HEK293 (cell line): ENCODE measurements around the gene ACHE.
A peak's percentile ranks its signal among the peaks of the same experiment; 100 is the strongest.

Source experiments
- CTCF ChIA-PET: fragments of 350-600 bp; formaldehyde crosslinking; extraction: SDS; loops from one replicate; lab custom pipeline; 2021; ENCODE audit warnings: antibody characterized with exemption; lab: Yijun Ruan, JAX
- POLR2A ChIA-PET: fragments of 300-600 bp; formaldehyde crosslinking; extraction: SDS; loops from one replicate; lab custom pipeline; 2020; ENCODE audit warnings: antibody characterized with exemption, inconsistent platforms; lab: Yijun Ruan, JAX
- H3K27ac ChIP-seq: fragments of 200-500 bp; sonication (Bioruptor generic); 2 replicates; pipeline ENCODE4 v1.5.1; 2014; ENCODE audit warnings: low read depth, low read length, control low read depth, inconsistent platforms; ENCODE audit errors: extremely low read depth
- H3K36me3 ChIP-seq, 2 experiments: fragments of 200-500 bp in 1 of 2; sonication (Bioruptor generic) in 1 of 2; 1 replicate in 1 of 2; 2 replicates in 1 of 2; pipeline ENCODE4 v1.5.1; 2014 to 2017; ENCODE audit warnings: inconsistent platforms in 2 of 2, low read length in 2 of 2; ENCODE audit not compliant: control insufficient read depth in 2 of 2, insufficient read depth in 1 of 2
- H3K4me1 ChIP-seq: fragments of 200-500 bp; sonication (Bioruptor generic); 2 replicates; pipeline ENCODE4 v1.5.1; 2014; ENCODE audit warnings: mild to moderate bottlenecking, low read length, inconsistent platforms; ENCODE audit not compliant: control insufficient read depth, insufficient read depth
- H3K4me3 ChIP-seq: 2 replicates; pipeline ENCODE4 v1.5.1; 2011; ENCODE audit warnings: low read depth, mild to moderate bottlenecking, control low read depth, low read length, moderate library complexity
- H3K9me3 ChIP-seq: fragments of 200-500 bp; sonication (Bioruptor generic); 2 replicates; pipeline ENCODE4 v1.5.1; 2014; ENCODE audit warnings: low read depth, low read length, inconsistent platforms; ENCODE audit not compliant: control insufficient read depth, insufficient read depth
- BCL11A ChIP-seq: fragments of 450-650 bp; formaldehyde crosslinking; IDR thresholded peaks from 2 replicates; pipeline ENCODE4 v1.5.1; 2016; ENCODE audit warnings: low read depth, missing biosample characterization, missing genetic modification characterization
- KLF8 ChIP-seq: fragments of 450-650 bp; formaldehyde crosslinking; IDR thresholded peaks from 2 replicates; pipeline ENCODE4 v1.5.1; 2016; ENCODE audit warnings: missing biosample characterization, missing genetic modification characterization
- PRDM10 ChIP-seq: fragments of 450-650 bp; formaldehyde crosslinking; IDR thresholded peaks from 2 replicates; pipeline ENCODE4 v1.5.1; 2016; ENCODE audit warnings: missing biosample characterization, missing genetic modification characterization
- PRDM2 ChIP-seq: fragments of 450-650 bp; formaldehyde crosslinking; IDR thresholded peaks from 2 replicates; pipeline ENCODE4 v1.5.1; 2016; ENCODE audit warnings: missing biosample characterization, missing genetic modification characterization, borderline replicate concordance
- SP2 ChIP-seq: fragments of 450-650 bp; formaldehyde crosslinking; IDR thresholded peaks from 2 replicates; pipeline ENCODE4 v1.5.1; 2016; ENCODE audit warnings: missing biosample characterization, missing genetic modification characterization
- ZBTB26 ChIP-seq: fragments of 450-650 bp; formaldehyde crosslinking; optimal IDR thresholded peaks from 2 replicates; pipeline ENCODE3; 2016; ENCODE audit warnings: missing biosample characterization, mild to moderate bottlenecking, missing genetic modification characterization
- ZFP69B ChIP-seq: fragments of 450-650 bp; formaldehyde crosslinking; IDR thresholded peaks from 2 replicates; pipeline ENCODE4 v1.5.1; 2016; ENCODE audit warnings: missing biosample characterization, missing genetic modification characterization
- ZNF10 ChIP-seq: fragments of 450-650 bp; formaldehyde crosslinking; IDR thresholded peaks from 2 replicates; pipeline ENCODE4 v1.5.1; 2017; ENCODE audit warnings: missing biosample characterization, missing genetic modification characterization
- ZNF155 ChIP-seq: fragments of 450-650 bp; formaldehyde crosslinking; IDR thresholded peaks from 2 replicates; pipeline ENCODE4 v1.5.1; 2016; ENCODE audit warnings: missing biosample characterization, missing genetic modification characterization
- ZNF184 ChIP-seq: fragments of 450-650 bp; IDR thresholded peaks from 2 replicates; pipeline ENCODE4 v1.5.1; 2018; ENCODE audit warnings: missing biosample characterization, mild to moderate bottlenecking, missing genetic modification characterization
- ZNF211 ChIP-seq: fragments of 450-650 bp; formaldehyde crosslinking; IDR thresholded peaks from 2 replicates; pipeline ENCODE4 v1.5.1; 2016; ENCODE audit warnings: low read depth, missing biosample characterization, missing genetic modification characterization
- ZNF26 ChIP-seq: fragments of 450-650 bp; formaldehyde crosslinking; IDR thresholded peaks from 2 replicates; pipeline ENCODE4 v1.5.1; 2016; ENCODE audit warnings: missing biosample characterization, missing genetic modification characterization
- ZNF266 ChIP-seq: fragments of 450-650 bp; formaldehyde crosslinking; IDR thresholded peaks from 2 replicates; pipeline ENCODE4 v1.5.1; 2016; ENCODE audit warnings: missing biosample characterization, missing genetic modification characterization, low read depth
- ZNF311 ChIP-seq: fragments of 450-650 bp; formaldehyde crosslinking; IDR thresholded peaks from 2 replicates; pipeline ENCODE4 v1.5.1; 2017; ENCODE audit warnings: missing biosample characterization, missing genetic modification characterization, borderline replicate concordance
- ZNF391 ChIP-seq: fragments of 450-650 bp; formaldehyde crosslinking; IDR thresholded peaks from 2 replicates; pipeline ENCODE4 v1.5.1; 2016; ENCODE audit warnings: low read depth, missing biosample characterization, missing genetic modification characterization, borderline replicate concordance
- ZNF398 ChIP-seq: fragments of 450-650 bp; formaldehyde crosslinking; IDR thresholded peaks from 2 replicates; pipeline ENCODE4 v1.5.1; 2017; ENCODE audit warnings: missing biosample characterization, missing genetic modification characterization
- ZNF48 ChIP-seq: fragments of 450-650 bp; formaldehyde crosslinking; IDR thresholded peaks from 2 replicates; pipeline ENCODE4 v1.5.1; 2016; ENCODE audit warnings: missing biosample characterization, missing genetic modification characterization
- ZNF514 ChIP-seq: fragments of 450-650 bp; formaldehyde crosslinking; IDR thresholded peaks from 2 replicates; pipeline ENCODE4 v1.5.1; 2016; ENCODE audit warnings: missing biosample characterization, missing genetic modification characterization
- ZNF76 ChIP-seq: fragments of 450-650 bp; formaldehyde crosslinking; IDR thresholded peaks from 2 replicates; pipeline ENCODE4; 2016; ENCODE audit warnings: low read depth, missing biosample characterization, missing genetic modification characterization, borderline replicate concordance
- ZNF776 ChIP-seq: fragments of 450-650 bp; formaldehyde crosslinking; IDR thresholded peaks from 2 replicates; pipeline ENCODE4 v1.5.0; 2017; ENCODE audit warnings: missing biosample characterization, missing genetic modification characterization, borderline replicate concordance
- ZNF785 ChIP-seq: fragments of 450-650 bp; formaldehyde crosslinking; IDR thresholded peaks from 2 replicates; pipeline ENCODE4 v1.5.1; 2016; ENCODE audit warnings: missing biosample characterization, missing genetic modification characterization
- ZNF830 ChIP-seq: fragments of 450-650 bp; IDR thresholded peaks from 2 replicates; pipeline ENCODE4 v1.5.0; 2018; ENCODE audit warnings: missing biosample characterization, missing genetic modification characterization, low read depth, mild to moderate bottlenecking, moderate library complexity

Gene ACHE

GRCh38 chr7:100852048-100852872, 43.4 kb downstream of the ACHE start, which contains the start of gene SLC12A9:
TSS of gene SLC12A9 (plus strand) at chr7:100852713. CDS start at chr7:100854198, 1,485 bp downstream.
- Histone ChIP-seq H3K36me3 (no peaks in the 10 kb centered on the region), H3K27ac (peak within 1 kb of the TSS; percentile 54; the same call in 1 of the 2 replicates), H3K9me3 (no peaks in the 10 kb centered on the region), H3K4me3 (peak within 1 kb of the TSS; percentile 59), H3K4me1 (peaks cover 3% of the 10 kb centered on the region; the same call in 1 of the 2 replicates)
- CTCF ChIA-PET: interaction anchor here (0.6 to 3.4 kb wide), 46 partner anchors 10 to 836 kb away, joined by 3 to 95 read pairs (median 4); partner anchors contain the start of genes EPHB4, FBXO24, LRCH4 and POP7
- POLR2A ChIA-PET: interaction anchor here (0.6 to 1.8 kb wide), 21 partner anchors 10 to 513 kb away, joined by 3 to 22 read pairs (median 5); partner anchors contain the start of genes EPHB4, FBXO24, MOSPD3 and POP7
- TF ChIP-seq BCL11A (tag by site-specific recombination) (no peak), ZNF155 (no peak), ZFP69B (tag by site-specific recombination) (0 out of 2 replicates have a peak, but pooled peaks have one; percentile 33), PRDM10 (0 out of 2 replicates have a peak, but pooled peaks have one; percentile 7), ZNF776 (tag by site-specific recombination) (no peak), KLF8 (tag by site-specific recombination) (peak; percentile 94), PRDM2 (tag by site-specific recombination) (no peak), ZNF266 (tag by site-specific recombination) (no peak), ZNF398 (tag by site-specific recombination) (peak; percentile 70), ZNF184 (tag by site-specific recombination) (no peak), ZNF211 (tag by site-specific recombination) (no peak), SP2 (tag by site-specific recombination) (peak; percentile 88), ZBTB26 (tag by site-specific recombination) (peak; percentile 91), ZNF76 (tag by site-specific recombination) (peak; percentile 76), ZNF785 (tag by site-specific recombination) (no peak), ZNF48 (no peak), ZNF514 (tag by site-specific recombination) (no peak), ZNF10 (tag by site-specific recombination) (no peak), ZNF391 (tag by site-specific recombination) (peak; percentile 77; the same call in 1 of the 2 replicates), ZNF26 (tag by site-specific recombination) (no peak), ZNF830 (tag by site-specific recombination) (no peak), ZNF311 (tag by site-specific recombination) (no peak)
